Lung (tissue), 12 donors: ENCODE measurements around the gene SDC4. TPM values are rescaled to one million over a fixed set of nuclear protein-coding genes. Genes with fewer than 3 reads are reported as not detected.
A peak's percentile ranks its signal among the peaks of the same experiment; 100 is the strongest.

Experiments
- ATAC-seq: fragments of 200-7000 bp; cut with Tn5 transposase; one replicate; pipeline ENCODE4 v1.9.1; 2020; ENCODE audit warnings: moderate number of reproducible peaks; ENCODE audit not compliant: insufficient read depth, low FRiP score
- DNase-seq, 3 donors: peaks; one replicate each; pipeline ENCODE4 v3.0.0-alpha.2; 2013 to 2017
- H3K27ac ChIP-seq, 2 donors: one replicate each; pipeline ENCODE4 v1.5.1; 2013; ENCODE audit warnings: mild to moderate bottlenecking in 2 of 2, moderate library complexity in 2 of 2, control low read depth in 1 of 2, inconsistent platforms in 1 of 2, low read depth in 1 of 2, low read length in 1 of 2
- H3K27me3 ChIP-seq, 3 donors: one replicate each; pipeline ENCODE4 v1.5.1; 2013; ENCODE audit warnings: low read length in 2 of 3; ENCODE audit not compliant: control insufficient read depth in 3 of 3, insufficient read depth in 3 of 3
- H3K36me3 ChIP-seq, 4 donors: one replicate each; pipeline ENCODE4 v1.5.1; 2013; ENCODE audit warnings: low read length in 4 of 4, mild to moderate bottlenecking in 1 of 4, moderate library complexity in 1 of 4; ENCODE audit not compliant: control insufficient read depth in 4 of 4, insufficient read depth in 4 of 4
- H3K4me1 ChIP-seq, 5 donors: one replicate each; pipeline ENCODE4 v1.5.1; 2013; ENCODE audit warnings: low read length in 5 of 5, mild to moderate bottlenecking in 2 of 5, moderate library complexity in 1 of 5; ENCODE audit not compliant: control insufficient read depth in 5 of 5, insufficient read depth in 5 of 5
- H3K4me3 ChIP-seq: one replicate; pipeline ENCODE4 v1.5.1; 2013; ENCODE audit warnings: mild to moderate bottlenecking, control low read depth, moderate library complexity
- H3K9ac ChIP-seq, 2 donors: one replicate each; pipeline ENCODE4 v1.5.1; 2013; ENCODE audit warnings: low read length in 2 of 2, control low read depth in 1 of 2; ENCODE audit not compliant: insufficient read depth in 1 of 2
- H3K9me3 ChIP-seq, 4 donors: one replicate each; pipeline ENCODE4 v1.5.1; 2013; ENCODE audit warnings: low read length in 3 of 4, mild to moderate bottlenecking in 1 of 4, moderate library complexity in 1 of 4; ENCODE audit not compliant: control insufficient read depth in 4 of 4, insufficient read depth in 3 of 4
- WGBS, 2 donors: extraction: QIAGEN DNeasy Blood & Tissue Kit; methylation state at CpG; one replicate each; pipeline ENCODE4 v1.1.7; 2013; 5-methylcytosine and 5-hydroxymethylcytosine counted together
- polyA plus RNA-seq, 2 donors: library from polyadenylated mRNA; stranded (reverse); fragments of 200-250 nt; gene quantifications; one replicate each; pipeline ENCODE4 v1.2.1, GENCODE V29; 2013
- total RNA-seq, 2 donors: library from RNA; depleted of rRNA in 1 of 2; stranded (reverse); fragments of >200 nt in 1 of 2; gene quantifications; one replicate each; pipeline ENCODE4 v1.2.1, GENCODE V29; 2014 to 2021
- TF ChIP-seq, protein P1 (sequence below): IDR thresholded peaks from 2 replicates; pipeline ENCODE4 v1.5.1; 2012; ENCODE audit warnings: mild to moderate bottlenecking; ENCODE audit errors: control extremely low read depth, extremely low read depth
- donor health status: control.
- donor health status: control.
- donor health status: Bipolar disorder and iron deficiency.
- donor health status: healthy.
- donor health status: DM: yes; HTN: yes; CAD: no.

SDC4 gene
- total and polyA plus RNA-seq, 4 donors = 239 to 313 (median 254) TPM

DNA sequence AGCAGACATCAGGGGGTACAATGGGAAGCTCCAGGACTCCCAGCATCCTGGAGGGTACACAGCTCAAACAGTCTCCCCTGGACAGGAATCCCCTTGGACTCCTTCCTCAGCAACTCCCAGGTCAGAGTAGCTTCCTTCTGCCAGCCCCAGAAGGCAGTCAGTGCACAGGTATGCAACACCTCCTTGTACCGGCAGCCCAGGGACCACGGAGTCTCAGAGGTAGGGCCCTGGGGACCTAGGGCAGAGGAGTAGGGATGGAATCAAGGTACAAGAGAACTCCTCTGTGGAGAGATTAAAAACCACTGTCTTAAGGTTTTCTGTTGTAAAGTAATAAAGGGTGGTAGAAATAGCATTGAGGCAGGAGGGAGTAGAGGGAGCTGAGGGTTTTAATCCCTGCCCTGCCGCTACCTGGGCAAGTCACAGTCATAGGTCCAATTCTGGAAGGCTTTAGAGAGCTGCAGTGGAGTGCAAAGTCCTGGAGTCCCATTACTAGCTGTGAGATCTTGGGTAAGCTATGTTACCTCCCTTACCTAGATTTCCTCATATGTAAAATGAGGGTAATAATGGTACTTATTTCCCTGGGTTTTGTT, 22.4 kb upstream of the SDC4 start:
- H3K27ac ChIP-seq = no peak overlapping the region
- peaks cover 9 to 25% (median 16%) of the 10 kb centered on the region in 4 donors for H3K36me3 ChIP-seq
- H3K4me3 ChIP-seq = no peak overlapping the region
- WGBS, 2 donors = 79 to 96% methylated on average over 3 of the region's 3 CpGs
- ATAC-seq = no peak
- no peak overlapping the region for H3K9ac ChIP-seq
- DNase-seq = no peak
- H3K27me3 ChIP-seq = no peaks in the 10 kb centered on the region
- H3K9me3 ChIP-seq = no peaks in the 10 kb centered on the region
- TF ChIP-seq, protein P1, sequence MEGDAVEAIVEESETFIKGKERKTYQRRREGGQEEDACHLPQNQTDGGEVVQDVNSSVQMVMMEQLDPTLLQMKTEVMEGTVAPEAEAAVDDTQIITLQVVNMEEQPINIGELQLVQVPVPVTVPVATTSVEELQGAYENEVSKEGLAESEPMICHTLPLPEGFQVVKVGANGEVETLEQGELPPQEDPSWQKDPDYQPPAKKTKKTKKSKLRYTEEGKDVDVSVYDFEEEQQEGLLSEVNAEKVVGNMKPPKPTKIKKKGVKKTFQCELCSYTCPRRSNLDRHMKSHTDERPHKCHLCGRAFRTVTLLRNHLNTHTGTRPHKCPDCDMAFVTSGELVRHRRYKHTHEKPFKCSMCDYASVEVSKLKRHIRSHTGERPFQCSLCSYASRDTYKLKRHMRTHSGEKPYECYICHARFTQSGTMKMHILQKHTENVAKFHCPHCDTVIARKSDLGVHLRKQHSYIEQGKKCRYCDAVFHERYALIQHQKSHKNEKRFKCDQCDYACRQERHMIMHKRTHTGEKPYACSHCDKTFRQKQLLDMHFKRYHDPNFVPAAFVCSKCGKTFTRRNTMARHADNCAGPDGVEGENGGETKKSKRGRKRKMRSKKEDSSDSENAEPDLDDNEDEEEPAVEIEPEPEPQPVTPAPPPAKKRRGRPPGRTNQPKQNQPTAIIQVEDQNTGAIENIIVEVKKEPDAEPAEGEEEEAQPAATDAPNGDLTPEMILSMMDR = no peak
- peaks cover 0 to 12% (median 6%) of the 10 kb centered on the region in 5 donors for H3K4me1 ChIP-seq

DNA sequence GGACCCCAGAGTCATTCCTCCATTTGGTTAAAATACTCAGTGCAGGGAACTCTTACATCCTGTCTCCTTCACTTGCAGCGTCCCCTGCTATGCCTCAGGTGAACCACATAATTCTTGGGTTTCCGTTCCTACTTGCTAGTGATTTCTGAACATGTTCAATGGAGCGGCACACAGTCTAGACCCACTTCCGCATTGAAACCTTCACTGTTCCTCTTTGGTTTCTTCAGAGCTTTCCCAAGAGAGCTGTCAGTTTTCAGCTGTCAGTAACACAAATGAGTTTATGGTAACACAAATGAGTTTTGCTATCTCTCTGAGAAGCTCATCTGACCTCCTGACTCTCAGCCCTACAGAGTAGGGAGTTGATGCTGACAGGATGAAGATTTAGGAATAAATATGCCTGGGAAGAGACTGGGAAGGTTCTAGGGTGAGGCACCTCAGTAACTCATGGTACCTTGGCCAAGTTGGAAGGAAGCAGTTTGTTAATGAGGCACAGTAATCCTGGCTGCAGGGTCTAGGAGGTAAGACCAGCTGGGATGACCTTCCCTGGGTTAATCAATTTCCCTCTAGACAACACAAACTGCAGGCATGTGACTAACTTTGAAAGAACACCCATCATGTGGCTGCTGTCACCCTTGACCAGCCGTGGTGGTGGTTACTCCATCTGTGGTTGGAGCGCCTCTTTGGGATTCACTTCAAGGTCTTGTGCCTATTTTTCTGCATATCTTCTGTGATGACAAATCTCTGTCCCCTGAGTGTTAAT, 20.2 kb upstream of the SDC4 start:
- ATAC-seq (no peak), DNase-seq (no peak)
- TF ChIP-seq, protein P1 = no peak
- Histone ChIP-seq H3K4me1 (peaks cover 6 to 17% (median 14%) of the 10 kb centered on the region in 5 donors), H3K4me3 (no peak overlapping the region), H3K27ac (peak overlapping the region in 1 of 2 donors; percentile 64), H3K27me3 (no peaks in the 10 kb centered on the region), H3K36me3 (peaks cover 6 to 29% (median 16%) of the 10 kb centered on the region in 4 donors), H3K9me3 (no peaks in the 10 kb centered on the region), H3K9ac (no peak overlapping the region)
- WGBS, 2 donors = 23 to 52% methylated on average over 6 of the region's 6 CpGs

DNA sequence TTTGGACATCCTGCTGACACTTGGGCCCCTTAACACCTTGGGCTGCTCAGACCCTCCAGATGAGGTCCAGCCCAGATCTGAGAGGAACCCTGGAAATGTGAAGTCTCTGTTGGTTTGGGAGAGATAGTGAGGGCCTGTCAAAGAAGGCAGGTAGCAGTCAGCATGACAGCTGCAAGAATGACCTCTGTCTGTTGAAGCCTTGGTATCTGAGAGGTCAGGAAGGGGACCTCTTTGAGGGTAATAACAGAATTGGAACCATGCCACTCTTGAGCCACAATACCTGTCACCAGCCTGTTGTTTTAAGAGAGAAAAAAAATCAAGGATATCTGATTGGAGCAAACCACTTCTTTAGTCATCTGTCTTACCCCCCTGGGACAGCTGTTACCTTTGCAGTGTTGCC, 18.9 kb upstream of the SDC4 start:
- peaks cover 6 to 29% (median 16%) of the 10 kb centered on the region in 4 donors for H3K36me3 ChIP-seq
- TF ChIP-seq, protein P1 = no peak
- peaks cover 6 to 12% (median 10%) of the 10 kb centered on the region in 5 donors for H3K4me1 ChIP-seq
- no peak overlapping the region for H3K4me3 ChIP-seq
- H3K9ac ChIP-seq = no peak overlapping the region
- no peaks in the 10 kb centered on the region for H3K27me3 ChIP-seq
- ATAC-seq (no peak), DNase-seq (no peak)
- no peaks in the 10 kb centered on the region for H3K9me3 ChIP-seq
- H3K27ac ChIP-seq = no peak overlapping the region
